ENCODE results near the gene CC2D1B. TPM values are rescaled to one million over a fixed set of nuclear protein-coding genes. Genes with fewer than 3 reads are reported as not detected.

Gene CC2D1B
- total and polyA plus RNA-seq, 2 donors (not counting 3 experiments of a cell fraction or from before 2014, with no cell fraction given): 16.9 to 32.6 TPM

DNA sequence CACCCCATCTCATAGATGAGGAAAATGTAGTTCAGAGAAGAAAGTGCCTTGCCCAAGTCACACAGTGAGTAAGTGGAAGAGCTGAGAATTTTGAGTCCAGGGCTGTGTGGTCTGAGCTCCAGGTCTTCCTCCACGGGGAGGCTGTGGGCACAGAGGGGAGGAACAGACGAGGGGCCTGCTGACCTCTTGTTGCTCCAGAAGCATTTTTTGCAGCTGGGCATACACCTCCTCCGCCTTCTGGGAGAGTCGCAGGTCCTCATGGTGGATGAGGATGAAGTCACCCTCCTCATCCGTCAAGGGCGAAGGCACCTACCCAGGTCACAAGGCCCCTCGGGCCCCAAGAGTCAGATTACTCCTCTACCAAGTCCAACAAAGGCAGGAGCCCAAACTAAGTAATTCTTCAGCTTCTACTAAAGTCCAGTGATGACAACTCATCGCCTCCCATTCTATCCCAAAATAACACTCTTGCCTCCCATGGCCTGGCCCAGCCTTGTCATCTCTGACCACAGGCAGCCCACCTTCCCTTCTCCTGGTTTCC lies 9.1 kb downstream of the CC2D1B start:
- Histone ChIP-seq H3K27ac (ENCODE audit: insufficient read depth, low read depth, low read length) (no peak overlapping the region), H3K79me2 (ENCODE audit: control insufficient read depth, insufficient read depth, low read length) (no peaks in the 10 kb centered on the region), H3K9me3 (replicated peaks; ENCODE audit: control insufficient read depth, insufficient read depth, low read length) (no peaks in the 10 kb centered on the region), H3K9ac (replicated peaks; ENCODE audit: extremely low read depth, insufficient read depth, low read length) (no peak overlapping the region), H4K20me1 (replicated peaks; ENCODE audit: control insufficient read depth, extremely low read depth, insufficient read depth, low read length) (no peaks in the 10 kb centered on the region), H3K9me1 (replicated peaks; ENCODE audit: control insufficient read depth, extremely low read depth, insufficient read depth, low read length) (no peaks in the 10 kb centered on the region), H3K27me3 (ENCODE audit: control insufficient read depth in 2 of 2, insufficient read depth in 2 of 2, low read length in 2 of 2) (no peaks in the 10 kb centered on the region), H2AFZ (ENCODE audit: low read depth, low read length) (no peak overlapping the region), H3K4me2 (ENCODE audit: insufficient read depth, low read length) (no peak overlapping the region), H3K4me1 (ENCODE audit: control insufficient read depth, extremely low read depth, insufficient read depth, low read length) (no peaks in the 10 kb centered on the region), H3K36me3 (ENCODE audit: control insufficient read depth in 2 of 2, extremely low read depth in 1 of 2, insufficient read depth in 2 of 2, low read length in 2 of 2) (peaks cover 34 to 83% of the 10 kb centered on the region in 2 experiments), H3K4me3 (replicated peaks in 1 of 3; ENCODE audit: insufficient read depth in 1 of 3, low read depth in 1 of 3, low read length in 3 of 3) (no peak overlapping the region)
- TF ChIP-seq, protein P1, sequence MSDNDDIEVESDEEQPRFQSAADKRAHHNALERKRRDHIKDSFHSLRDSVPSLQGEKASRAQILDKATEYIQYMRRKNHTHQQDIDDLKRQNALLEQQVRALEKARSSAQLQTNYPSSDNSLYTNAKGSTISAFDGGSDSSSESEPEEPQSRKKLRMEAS (IDR thresholded peaks at IDR 0.05; ENCODE audit: insufficient read depth, insufficient read length): no peak
- FAIRE-seq (no peak), DNase-seq (ENCODE audit: low read depth, low spot score) (no peak)
- POLR2A ChIA-PET: no interaction called here
- CTCF ChIA-PET: no interaction called here
- no TSS peak for BruUV-seq (replicated peaks)
- intact Hi-C loops (cut with micrococcal nuclease): no loop called here
- dilution Hi-C loops (cut with MboI; ENCODE audit: extremely low pct_ligation_motif_present, low sequenced_read_pairs): no loop called here

DNA sequence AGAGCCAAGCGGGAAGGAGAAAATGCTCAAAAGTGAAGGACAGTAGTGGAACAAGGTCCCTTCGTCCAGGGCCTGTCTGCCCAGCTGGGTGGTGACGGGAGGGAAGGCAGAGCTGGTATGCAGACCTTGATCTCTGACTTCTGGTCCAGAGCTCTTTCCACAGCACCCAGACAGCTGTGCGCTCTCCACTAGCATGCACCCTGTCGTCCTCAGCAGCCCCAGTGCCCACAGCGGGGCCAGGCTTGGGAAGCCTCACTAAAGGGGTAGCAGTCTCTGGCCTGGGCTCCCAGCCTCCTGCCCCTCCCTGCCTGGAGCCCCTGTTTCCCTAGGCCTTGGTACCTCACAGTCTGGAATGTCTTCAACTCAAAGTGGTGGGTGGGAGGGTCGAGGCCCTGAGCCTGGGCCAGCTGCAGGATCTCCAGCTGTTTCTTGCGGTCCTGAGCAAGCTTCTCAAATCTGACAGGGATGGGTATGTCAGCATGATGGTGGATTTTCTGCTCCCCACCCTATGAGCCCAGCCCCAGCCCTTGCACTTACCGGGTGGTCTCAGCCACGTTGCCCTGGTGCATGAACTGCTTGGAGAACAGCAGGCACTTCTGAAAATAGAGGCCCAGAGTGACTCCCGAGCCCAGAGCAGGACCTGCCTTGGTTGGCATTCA lies 10.0 kb downstream of the CC2D1B start:
- Histone ChIP-seq H4K20me1 (replicated peaks; ENCODE audit: control insufficient read depth, extremely low read depth, insufficient read depth, low read length) (no peaks in the 10 kb centered on the region), H3K27me3 (ENCODE audit: control insufficient read depth in 2 of 2, insufficient read depth in 2 of 2, low read length in 2 of 2) (no peaks in the 10 kb centered on the region), H3K4me2 (ENCODE audit: insufficient read depth, low read length) (no peak overlapping the region), H3K9me3 (replicated peaks; ENCODE audit: control insufficient read depth, insufficient read depth, low read length) (no peaks in the 10 kb centered on the region), H2AFZ (ENCODE audit: low read depth, low read length) (no peak overlapping the region), H3K9me1 (replicated peaks; ENCODE audit: control insufficient read depth, extremely low read depth, insufficient read depth, low read length) (no peaks in the 10 kb centered on the region), H3K4me1 (ENCODE audit: control insufficient read depth, extremely low read depth, insufficient read depth, low read length) (no peaks in the 10 kb centered on the region), H3K79me2 (ENCODE audit: control insufficient read depth, insufficient read depth, low read length) (no peaks in the 10 kb centered on the region), H3K9ac (replicated peaks; ENCODE audit: extremely low read depth, insufficient read depth, low read length) (no peak overlapping the region), H3K27ac (ENCODE audit: insufficient read depth, low read depth, low read length) (no peak overlapping the region), H3K36me3 (ENCODE audit: control insufficient read depth in 2 of 2, extremely low read depth in 1 of 2, insufficient read depth in 2 of 2, low read length in 2 of 2) (peaks cover 36 to 79% of the 10 kb centered on the region in 2 experiments), H3K4me3 (replicated peaks in 1 of 3; ENCODE audit: insufficient read depth in 1 of 3, low read depth in 1 of 3, low read length in 3 of 3) (no peak overlapping the region)
- intact Hi-C loops (cut with micrococcal nuclease) (no loop called here), dilution Hi-C loops (cut with MboI; ENCODE audit: extremely low pct_ligation_motif_present, low sequenced_read_pairs) (no loop called here)
- POLR2A ChIA-PET: interaction anchor here (0.6 kb wide), 1 partner anchor 339 kb away, joined by 3 read pairs; no protein-coding TSS in a partner anchor
- BruUV-seq (replicated peaks): no TSS peak
- no peak for FAIRE-seq
- CTCF ChIA-PET: no interaction called here
- TF ChIP-seq MYC (IDR thresholded peaks at IDR 0.05; ENCODE audit: low read depth, low read length) (no peak), POLR2A (IDR thresholded peaks at IDR 0.05; ENCODE audit: low read depth, low read length) (peak; percentile 30)
- no peak for DNase-seq (ENCODE audit: low read depth, low spot score)

All from endothelial cell of umbilical vein (primary cell).